HG02642 (cell line): ENCODE measurements around the gene KRTAP23-1.

ENCODE experiments used
- ATAC-seq: cut with Tn5 transposase; IDR thresholded peaks from one replicate; pipeline ENCODE4 v1.9.1; 2021; ENCODE audit warnings: mild to moderate bottlenecking; ENCODE audit not compliant: unreplicated experiment, poor library complexity

KRTAP23-1 gene

GRCh38 chr21:30348506-30348905 lies at the start of gene KRTAP23-1:
KRTAP23-1 (minus strand) TSS chr21:30348606; CDS start chr21:30348606, 0 bp downstream.
- no peak for ATAC-seq

GRCh38 chr21:30395731-30396130 lies 47.3 kb upstream of the KRTAP23-1 start, which contains the start of gene KRTAP13-1:
KRTAP13-1 (plus strand) TSS chr21:30396031; CDS start chr21:30396087, 56 bp downstream.
- ATAC-seq: no peak

- ATAC-seq: no peak
Observed at GRCh38 chr21:30391492-30392025, 43.2 kb upstream of the KRTAP23-1 start.

GRCh38 chr21:30382201-30382600 lies 33.8 kb upstream of the KRTAP23-1 start:
- ATAC-seq: no peak

GRCh38 chr21:30372139-30372770 lies 23.8 kb upstream of the KRTAP23-1 start, which contains the start of gene KRTAP13-2:
KRTAP13-2 (minus strand) TSS chr21:30372271; CDS start chr21:30372213, 58 bp downstream.
- no peak for ATAC-seq

GRCh38 chr21:30355906-30356305 lies 7.5 kb upstream of the KRTAP23-1 start:
- ATAC-seq: no peak

DNA sequence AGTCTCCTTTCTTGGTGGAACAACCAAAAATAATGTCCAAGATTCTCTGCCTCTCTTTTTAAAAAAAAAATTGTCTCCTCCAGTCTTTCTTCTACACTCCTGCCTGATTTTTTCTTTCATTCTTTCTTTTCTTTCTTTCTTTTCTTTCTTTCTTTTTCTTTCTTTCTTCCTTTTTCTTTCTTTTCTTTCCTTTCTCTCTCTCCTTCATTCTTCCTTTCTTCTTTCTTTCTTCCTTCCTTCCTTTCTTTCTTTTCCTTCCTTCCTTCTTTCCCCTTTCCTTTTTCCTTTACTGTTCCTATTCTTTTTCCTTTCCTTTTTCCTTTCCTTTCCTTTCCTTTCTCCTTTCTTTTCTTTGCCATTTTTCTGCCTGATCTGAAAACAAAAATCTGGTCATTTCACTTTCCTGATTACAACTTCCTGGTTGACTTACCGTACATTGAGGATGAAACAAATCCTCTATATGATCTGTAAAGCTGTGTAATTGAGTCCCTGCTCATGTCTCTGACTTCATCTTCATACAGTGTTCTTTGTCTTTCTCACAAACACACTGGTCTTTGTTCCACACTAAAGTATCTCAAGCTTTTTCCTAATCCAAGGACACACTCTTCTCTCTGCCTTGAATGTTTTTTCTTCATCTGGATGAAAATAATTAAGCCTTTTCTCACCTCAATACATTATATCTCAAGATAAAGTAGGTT lies 6.1 kb upstream of the KRTAP23-1 start:
- no peak for ATAC-seq

- no peak for ATAC-seq
Observed at GRCh38 chr21:30351534-30351933, 3.1 kb upstream of the KRTAP23-1 start.

DNA sequence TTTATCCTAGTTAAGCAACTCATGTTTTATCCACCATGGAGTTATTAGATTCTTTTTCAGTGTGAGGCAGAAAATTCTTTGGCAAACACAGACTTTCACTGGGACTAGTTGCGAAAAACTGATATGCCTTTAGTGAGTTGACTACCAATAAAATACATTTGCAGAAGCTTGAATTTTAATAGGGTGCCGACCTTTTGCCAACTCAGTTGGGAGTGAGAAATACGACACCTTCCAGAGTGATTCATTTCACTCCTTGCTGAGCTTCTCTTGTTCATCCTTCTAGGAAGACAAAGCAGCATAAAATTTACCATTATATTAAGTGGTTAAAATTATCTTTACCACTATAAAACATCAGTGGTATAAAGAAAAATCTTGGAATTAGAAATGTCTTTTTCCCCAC lies 1.2 kb upstream of the KRTAP23-1 start:
- no peak for ATAC-seq

DNA sequence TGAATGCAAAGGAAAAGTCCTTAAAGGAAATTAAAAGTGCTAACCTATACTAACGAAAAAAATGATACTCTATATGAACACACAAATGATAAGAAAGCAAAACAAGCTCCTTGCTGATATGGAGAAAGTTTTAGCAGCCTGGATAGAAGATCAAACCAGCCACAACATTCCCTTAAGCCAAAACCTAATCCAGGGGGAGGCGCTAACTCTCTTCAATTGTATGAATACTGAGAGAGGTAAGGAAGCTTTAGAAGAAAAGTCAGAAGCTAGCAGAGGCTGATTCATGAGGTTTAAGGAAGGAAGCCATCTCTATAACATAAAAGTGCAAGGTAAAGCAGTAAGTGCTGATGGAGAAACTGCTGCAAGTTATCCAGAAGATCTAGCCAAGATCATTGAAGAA lies 3.4 kb downstream of the KRTAP23-1 start:
- no peak for ATAC-seq

- ATAC-seq: no peak
Observed at GRCh38 chr21:30340714-30341573, 7.5 kb downstream of the KRTAP23-1 start.

GRCh38 chr21:30338717-30339116 lies 9.7 kb downstream of the KRTAP23-1 start:
- no peak for ATAC-seq

DNA sequence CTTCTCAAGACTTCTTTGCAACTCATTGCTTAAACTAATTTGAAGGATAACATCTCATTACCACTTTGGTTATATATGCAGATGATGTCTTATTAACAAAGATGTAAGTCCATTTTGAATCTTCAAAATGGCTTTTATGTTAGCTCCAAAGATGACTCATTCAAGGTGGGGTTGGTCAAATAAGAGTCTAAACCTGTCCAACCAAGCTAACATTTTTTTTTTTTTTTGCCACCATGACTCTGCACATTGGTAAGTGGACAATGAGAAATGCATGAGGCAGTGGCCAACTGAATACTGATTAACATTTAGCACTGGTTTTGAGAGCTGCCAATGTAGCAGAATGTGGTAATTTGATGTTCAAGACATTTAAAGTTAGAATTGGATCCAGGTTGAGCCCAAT lies 10.6 kb downstream of the KRTAP23-1 start:
- ATAC-seq: no peak

- no peak for ATAC-seq
Observed at GRCh38 chr21:30337276-30337744, 11.1 kb downstream of the KRTAP23-1 start, which contains the start of gene KRTAP27-1. KRTAP27-1 (minus strand) TSS chr21:30337694; CDS start chr21:30337668, 26 bp downstream.

DNA sequence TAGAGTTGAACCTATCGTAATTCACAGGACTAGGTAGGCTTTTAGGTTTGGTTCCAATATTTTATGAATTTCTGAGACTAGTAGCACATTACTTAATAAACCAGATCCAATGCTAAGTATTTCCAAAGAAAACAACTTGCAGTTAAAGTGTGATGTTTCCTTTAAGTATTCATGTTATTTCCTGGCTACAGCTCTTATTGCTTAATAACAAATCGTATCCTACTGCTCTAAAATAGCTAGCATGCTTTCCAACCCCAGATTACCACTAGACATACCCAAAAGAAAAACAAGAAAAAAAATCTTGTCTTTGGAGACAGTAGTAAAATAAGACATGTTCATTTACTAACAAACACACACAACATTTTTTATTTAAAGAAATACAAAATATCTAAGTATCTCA lies 11.8 kb downstream of the KRTAP23-1 start:
- no peak for ATAC-seq

GRCh38 chr21:30333736-30334135 lies 14.7 kb downstream of the KRTAP23-1 start:
- ATAC-seq: no peak

- ATAC-seq: no peak
Observed at GRCh38 chr21:30332681-30333080, 15.7 kb downstream of the KRTAP23-1 start.

DNA sequence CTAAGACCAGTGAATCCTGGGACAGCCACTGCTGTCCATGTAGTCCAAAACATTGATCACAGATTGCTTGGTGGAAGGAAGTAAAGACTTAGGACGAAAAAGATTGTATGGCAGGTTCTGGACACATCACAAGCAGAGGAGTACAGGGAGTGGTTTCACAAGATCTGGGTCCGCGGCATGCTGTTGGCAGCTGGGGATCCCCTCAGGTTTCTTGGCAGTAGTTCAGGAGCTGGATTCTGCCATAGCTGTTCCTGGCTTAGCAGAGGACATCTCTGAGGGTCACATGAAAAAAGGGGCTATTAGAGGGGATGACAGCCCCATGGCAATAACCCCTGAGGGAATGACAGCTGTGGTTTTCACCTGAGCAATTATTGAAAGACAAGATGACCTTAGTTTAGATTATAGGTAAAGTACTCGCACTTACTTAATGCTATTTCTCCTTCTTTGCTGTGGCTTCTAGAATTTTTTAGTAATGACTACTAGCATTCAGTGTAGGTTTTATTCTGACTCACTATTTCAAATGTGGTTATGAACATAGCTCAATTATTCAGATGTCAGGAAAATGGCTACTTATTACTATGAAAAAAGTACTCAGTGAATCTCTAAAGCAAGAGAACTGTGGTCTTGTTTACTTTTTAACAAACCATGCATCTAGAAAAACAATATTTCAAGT lies 19.1 kb downstream of the KRTAP23-1 start:
- ATAC-seq: no peak

DNA sequence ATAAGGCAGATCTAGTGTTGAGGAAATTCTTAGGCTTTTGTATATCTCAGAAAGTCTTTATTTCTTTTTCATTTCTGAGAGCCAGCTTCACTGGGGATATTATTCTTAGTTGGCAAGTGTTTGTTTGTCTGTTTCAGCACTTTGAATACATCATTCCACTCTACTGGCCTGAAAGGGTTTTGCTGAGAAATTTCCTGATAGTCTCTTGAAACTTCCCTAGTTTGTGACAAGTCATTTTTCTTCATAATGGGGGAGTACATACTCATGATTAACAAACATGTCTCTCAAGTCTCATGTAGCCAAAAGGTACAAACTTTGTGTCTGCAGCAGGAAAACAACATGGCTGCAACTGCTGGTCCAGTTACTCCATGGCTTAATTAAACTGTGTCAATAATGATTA lies 22.0 kb downstream of the KRTAP23-1 start:
- ATAC-seq: no peak

- no peak for ATAC-seq
Observed at GRCh38 chr21:30320215-30320614, 28.2 kb downstream of the KRTAP23-1 start, which contains the start of gene KRTAP26-1. KRTAP26-1 (minus strand) TSS chr21:30320315; CDS start chr21:30320035, 280 bp downstream.
